ENCODE results near the gene CD4. TPM values are rescaled to one million over a fixed set of nuclear protein-coding genes. Genes with fewer than 3 reads are reported as not detected.
A peak's percentile ranks its signal among the peaks of the same experiment; 100 is the strongest.
"Not testable (repeated sequence)": the region's sequence is repeated elsewhere in the genome, so short reads cannot be mapped to it uniquely, and the experiment has no call there.

The CD4 gene
- total and polyA plus RNA-seq, 7 experiments from 2014 or later, result 164 to 576 (median 256) TPM

- no peaks in the 10 kb centered on the region for H3K9me3 ChIP-seq (ENCODE audit: control insufficient read depth in 2 of 3, low read length in 3 of 3)
- Mint-ChIP-seq H3K27ac (peak overlapping the region in 2 of 9 donors; percentile 74 to 80), H3K27me3 (no peaks in the 10 kb centered on the region), H3K9me3 (no peaks in the 10 kb centered on the region), H3K4me1 (peaks cover 8 to 18% (median 10%) of the 10 kb centered on the region in 7 donors), H3K36me3 (peaks cover 10 to 43% (median 28%) of the 10 kb centered on the region in 5 donors), H3K4me3 (no peak overlapping the region)
- intact Hi-C loops (cut with micrococcal nuclease), result no loop called here
- H3K27me3 ChIP-seq (ENCODE audit: control insufficient read depth in 2 of 2, insufficient read depth in 2 of 2, low read length in 2 of 2), result no peaks in the 10 kb centered on the region
- H3K4me1 ChIP-seq (ENCODE audit: control insufficient read depth in 2 of 2, insufficient read depth in 2 of 2, low read length in 2 of 2), result peaks cover 11 to 12% of the 10 kb centered on the region in 2 donors
- peaks cover 20 to 68% (median 31%) of the 10 kb centered on the region in 3 experiments for H3K36me3 ChIP-seq (ENCODE audit: control insufficient read depth in 2 of 3, insufficient read depth in 3 of 3, low read length in 3 of 3)
- no peak overlapping the region for H3K4me3 ChIP-seq (ENCODE audit: low read length)
- CTCF ChIA-PET, result interaction anchor here (0.6 to 2.2 kb wide), 5 partner anchors 8 to 556 kb away, joined by 3 to 8 read pairs (median 4); partner anchors contain the start of genes SPSB2 and USP5
- DNase-seq, result no peak
- no peak overlapping the region for H3K27ac ChIP-seq (ENCODE audit: low read depth, low read length)
- no peak for ATAC-seq
- POLR2A ChIA-PET, result interaction anchor here (1.7 to 6.5 kb wide), 2 partner anchors 9 to 11 kb away, joined by 4 to 90 read pairs; partner anchors contain the start of genes CDCA3, SPSB2 and USP5
Measured at GRCh38 chr12:6863586-6864321, 74.4 kb downstream of the CD4 start.

GRCh38 chr12:6865307-6865706 lies 76.0 kb downstream of the CD4 start:
- Mint-ChIP-seq H3K27ac (peak overlapping the region in 5 of 9 donors; percentile 38 to 87 (median 70)), H3K36me3 (peaks cover 10 to 55% (median 28%) of the 10 kb centered on the region in 5 donors)
- H3K36me3 ChIP-seq (ENCODE audit: control insufficient read depth in 2 of 3, insufficient read depth in 3 of 3, low read length in 3 of 3), result peaks cover 15 to 61% (median 18%) of the 10 kb centered on the region in 3 experiments

GRCh38 chr12:6866163-6866919 lies 77.0 kb downstream of the CD4 start:
- intact Hi-C loops (cut with micrococcal nuclease), result loop anchor here in 1 of 2 donors (5.0 kb wide), 1 partner anchor 226 kb away; the partner anchor contains the start of gene C1R
- DNase-seq, result no peak
- H3K36me3 ChIP-seq (ENCODE audit: control insufficient read depth in 2 of 3, insufficient read depth in 3 of 3, low read length in 3 of 3), result peaks cover 6 to 61% (median 8%) of the 10 kb centered on the region in 3 experiments
- no peaks in the 10 kb centered on the region for H3K9me3 ChIP-seq (ENCODE audit: control insufficient read depth in 2 of 3, low read length in 3 of 3)
- Mint-ChIP-seq H3K27ac (peak overlapping the region; percentile 33 to 95 (median 85)), H3K4me3 (peak overlapping the region; percentile 87 to 93 (median 90)), H3K36me3 (peaks cover 5 to 55% (median 19%) of the 10 kb centered on the region in 5 donors), H3K4me1 (peaks cover 25 to 44% (median 32%) of the 10 kb centered on the region in 7 donors), H3K27me3 (no peaks in the 10 kb centered on the region), H3K9me3 (no peaks in the 10 kb centered on the region)
- peak overlapping the region; percentile 61 for H3K4me3 ChIP-seq (ENCODE audit: low read length)
- CTCF ChIA-PET, result interaction anchor here (0.9 to 3.8 kb wide), 2 partner anchors 14 to 81 kb away, joined by 3 to 31 read pairs; partner anchors contain the start of genes CDCA3 and USP5
- H3K4me1 ChIP-seq (ENCODE audit: control insufficient read depth in 2 of 2, insufficient read depth in 2 of 2, low read length in 2 of 2), result peaks cover 29% of the 10 kb centered on the region in 2 donors
- POLR2A ChIA-PET, result interaction anchor here (0.9 to 6.5 kb wide), 13 partner anchors 10 to 774 kb away, joined by 3 to 90 read pairs (median 4); partner anchors contain the start of genes C12orf57, CDCA3, MLF2 and RNU7-1
- H3K27me3 ChIP-seq (ENCODE audit: control insufficient read depth in 2 of 2, insufficient read depth in 2 of 2, low read length in 2 of 2), result no peaks in the 10 kb centered on the region
- ATAC-seq, result no peak
- peak overlapping the region; percentile 82 for H3K27ac ChIP-seq (ENCODE audit: low read depth, low read length)

More at GRCh38 chr12:6865307-6865706, 76.0 kb downstream of the CD4 start:
- not testable (repeated sequence) for H3K9me3 Mint-ChIP-seq; H3K27ac ChIP-seq (ENCODE audit: low read depth, low read length); H3K27me3 ChIP-seq (ENCODE audit: control insufficient read depth in 2 of 2, insufficient read depth in 2 of 2, low read length in 2 of 2); ATAC-seq; DNase-seq; H3K9me3 ChIP-seq (ENCODE audit: control insufficient read depth in 2 of 3, low read length in 3 of 3); H3K27me3 Mint-ChIP-seq; H3K4me3 ChIP-seq (ENCODE audit: low read length)
- ChIA-PET CTCF (interaction anchor here (0.6 to 2.2 kb wide), 2 partner anchors 13 to 247 kb away, joined by 3 to 8 read pairs; partner anchors contain the start of gene USP5), POLR2A (interaction anchor here (1.4 to 6.5 kb wide), 5 partner anchors 8 to 112 kb away, joined by 3 to 90 read pairs (median 4); partner anchors contain the start of genes CDCA3, MLF2, SPSB2 and USP5)
- peak overlapping the region in 9 of 10 donors; percentile 9 to 91 (median 71) for H3K4me3 Mint-ChIP-seq
- intact Hi-C loops (cut with micrococcal nuclease), result loop anchor here in 1 of 2 donors (5.0 kb wide), 1 partner anchor 227 kb away; the partner anchor contains the start of gene C1R
- peaks cover 20 to 34% (median 23%) of the 10 kb centered on the region in 7 donors for H3K4me1 Mint-ChIP-seq
- H3K4me1 ChIP-seq (ENCODE audit: control insufficient read depth in 2 of 2, insufficient read depth in 2 of 2, low read length in 2 of 2), result peaks cover 21 to 23% of the 10 kb centered on the region in 2 donors

GRCh38 chr12:6866920-6867412 lies 77.6 kb downstream of the CD4 start:
- POLR2A ChIA-PET, result interaction anchor here (0.9 to 6.5 kb wide), 15 partner anchors 10 to 773 kb away, joined by 3 to 90 read pairs (median 4); partner anchors contain the start of genes C12orf57, CDCA3, ENO2 and RNU7-1

GRCh38 chr12:6867413-6868210 lies 78.3 kb downstream of the CD4 start, which contains the start of gene TPI1:
Gene TPI1 (plus strand): TSS chr12:6867531. CDS start chr12:6867567, 36 bp downstream.
- Mint-ChIP-seq H3K9me3 (no peaks in the 10 kb centered on the region), H3K36me3 (peaks cover 0 to 54% (median 14%) of the 10 kb centered on the region in 5 donors), H3K27me3 (no peaks in the 10 kb centered on the region), H3K27ac (peak within 1 kb of the TSS; percentile 76 to 95 (median 87)), H3K4me1 (peaks cover 34 to 55% (median 44%) of the 10 kb centered on the region in 7 donors), H3K4me3 (peak within 1 kb of the TSS; percentile 87 to 93 (median 91))
- ChIA-PET POLR2A (interaction anchor here (1.0 to 6.5 kb wide), 20 partner anchors 15 to 241 kb away, joined by 3 to 90 read pairs (median 4); partner anchors contain the start of genes C12orf57, CDCA3, ENO2 and RNU7-1), CTCF (interaction anchor here (0.5 to 3.8 kb wide), 12 partner anchors 8 to 241 kb away, joined by 3 to 31 read pairs (median 4); partner anchors contain the start of genes C12orf57, CDCA3, RNU7-1 and USP5)
- no peaks in the 10 kb centered on the region for H3K9me3 ChIP-seq (ENCODE audit: control insufficient read depth in 2 of 3, low read length in 3 of 3)
- H3K4me1 ChIP-seq (ENCODE audit: control insufficient read depth in 2 of 2, insufficient read depth in 2 of 2, low read length in 2 of 2), result peaks cover 38 to 39% of the 10 kb centered on the region in 2 donors
- intact Hi-C loops (cut with micrococcal nuclease), result loop anchor here (1.0 to 5.0 kb wide), 7 partner anchors 15 to 225 kb away; partner anchors contain the start of genes USP5 (in 2 of the 2), C1R (in 1 of the 2), EMG1 (in 1 of the 2) and MLF2 (in 1 of the 2)
- peaks cover 6 to 54% (median 7%) of the 10 kb centered on the region in 3 experiments for H3K36me3 ChIP-seq (ENCODE audit: control insufficient read depth in 2 of 3, insufficient read depth in 3 of 3, low read length in 3 of 3)
- ATAC-seq (peak; percentile 88), DNase-seq (peak; percentile 40 to 87 (median 52))
- no peaks in the 10 kb centered on the region for H3K27me3 ChIP-seq (ENCODE audit: control insufficient read depth in 2 of 2, insufficient read depth in 2 of 2, low read length in 2 of 2)
- H3K27ac ChIP-seq (ENCODE audit: low read depth, low read length), result peak within 1 kb of the TSS; percentile 82
- peak within 1 kb of the TSS; percentile 61 for H3K4me3 ChIP-seq (ENCODE audit: low read length)

More at GRCh38 chr12:6866920-6867412, 77.6 kb downstream of the CD4 start:
- intact Hi-C loops (cut with micrococcal nuclease), result loop anchor here (1.0 to 5.0 kb wide), 4 partner anchors 15 to 225 kb away; partner anchors contain the start of genes USP5 (in 2 of the 2), C1R (in 1 of the 2), EMG1 (in 1 of the 2) and MLF2 (in 1 of the 2)
- peak overlapping the region; percentile 61 for H3K4me3 ChIP-seq (ENCODE audit: low read length)
- DNase-seq (peak in 1 of 9 donors; percentile 75), ATAC-seq (peak; percentile 10)
- H3K4me3 Mint-ChIP-seq, result peak overlapping the region; percentile 87 to 93 (median 90)
- no peaks in the 10 kb centered on the region for H3K27me3 Mint-ChIP-seq
- CTCF ChIA-PET, result interaction anchor here (0.9 to 3.8 kb wide), 5 partner anchors 15 to 81 kb away, joined by 3 to 31 read pairs (median 4); partner anchors contain the start of genes CDCA3 and USP5
- H3K27ac ChIP-seq (ENCODE audit: low read depth, low read length), result peak overlapping the region; percentile 82
- peaks cover 36% of the 10 kb centered on the region in 2 donors for H3K4me1 ChIP-seq (ENCODE audit: control insufficient read depth in 2 of 2, insufficient read depth in 2 of 2, low read length in 2 of 2)
- peaks cover 6 to 55% (median 7%) of the 10 kb centered on the region in 3 experiments for H3K36me3 ChIP-seq (ENCODE audit: control insufficient read depth in 2 of 3, insufficient read depth in 3 of 3, low read length in 3 of 3)
- H3K36me3 Mint-ChIP-seq, result peaks cover 4 to 55% (median 18%) of the 10 kb centered on the region in 5 donors
- H3K27me3 ChIP-seq (ENCODE audit: control insufficient read depth in 2 of 2, insufficient read depth in 2 of 2, low read length in 2 of 2), result no peaks in the 10 kb centered on the region
- no peaks in the 10 kb centered on the region for H3K9me3 Mint-ChIP-seq
- no peaks in the 10 kb centered on the region for H3K9me3 ChIP-seq (ENCODE audit: control insufficient read depth in 2 of 3, low read length in 3 of 3)
- peaks cover 30 to 50% (median 38%) of the 10 kb centered on the region in 7 donors for H3K4me1 Mint-ChIP-seq
- H3K27ac Mint-ChIP-seq, result peak overlapping the region; percentile 68 to 95 (median 87)
